GM12865 (cell line): Measurements from ENCODE around the gene SLC44A1.

Experiments used
- DNase-seq: peaks from one replicate; pipeline ENCODE4 v3.0.0; 2010; ENCODE audit warnings: low read depth
- H3K4me3 ChIP-seq: 2 replicates; pipeline ENCODE4 v1.5.1; 2011; ENCODE audit warnings: mild to moderate bottlenecking, low read depth, low read length, control low read depth
- CTCF ChIP-seq: IDR thresholded peaks from 2 replicates; pipeline ENCODE4 v1.5.1; 2011; ENCODE audit warnings: low read length, control low read depth, low read depth, inconsistent platforms; ENCODE audit not compliant: insufficient read depth; ENCODE audit errors: missing control alignments

Gene SLC44A1

GRCh38 chr9:105421864-105422263 lies 177.4 kb downstream of the SLC44A1 start:
- DNase-seq, result no peak
- no peak overlapping the region for H3K4me3 ChIP-seq
- TF ChIP-seq CTCF, result no peak

DNA sequence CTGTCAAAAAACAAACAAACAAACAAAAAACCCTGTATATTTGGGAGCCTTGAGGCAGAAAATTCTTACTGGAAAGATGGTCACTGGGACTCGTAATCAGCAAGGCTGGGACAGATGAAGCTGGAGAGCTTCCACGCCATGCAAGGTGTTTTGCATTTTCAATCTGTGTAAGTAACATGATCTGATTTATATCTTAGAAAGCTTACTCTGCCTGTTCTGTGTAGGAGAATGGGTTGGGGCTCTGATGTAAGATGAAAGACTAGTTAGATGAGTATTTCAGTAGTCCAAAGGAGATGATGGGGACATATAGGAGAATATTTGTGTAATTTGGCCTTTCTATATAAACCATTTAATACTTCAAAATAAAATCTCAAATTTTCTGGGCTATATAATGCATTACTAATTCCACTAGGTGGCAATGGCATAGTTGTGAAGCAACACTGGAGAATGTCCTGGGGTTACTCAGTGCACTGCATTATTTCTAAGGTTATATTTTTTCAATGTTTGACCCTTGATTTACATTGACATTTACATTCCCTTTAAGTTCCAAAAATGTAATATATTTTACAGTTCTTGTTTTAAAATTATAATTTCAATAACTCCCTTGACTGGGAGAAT lies 181.5 kb downstream of the SLC44A1 start:
- peak; percentile 40 for DNase-seq
- H3K4me3 ChIP-seq, result no peak overlapping the region
- TF ChIP-seq CTCF, result peak; percentile 30

- no peak for DNase-seq
- no peak for TF ChIP-seq CTCF
Observed at GRCh38 chr9:105426657-105427056, 182.2 kb downstream of the SLC44A1 start.

DNA sequence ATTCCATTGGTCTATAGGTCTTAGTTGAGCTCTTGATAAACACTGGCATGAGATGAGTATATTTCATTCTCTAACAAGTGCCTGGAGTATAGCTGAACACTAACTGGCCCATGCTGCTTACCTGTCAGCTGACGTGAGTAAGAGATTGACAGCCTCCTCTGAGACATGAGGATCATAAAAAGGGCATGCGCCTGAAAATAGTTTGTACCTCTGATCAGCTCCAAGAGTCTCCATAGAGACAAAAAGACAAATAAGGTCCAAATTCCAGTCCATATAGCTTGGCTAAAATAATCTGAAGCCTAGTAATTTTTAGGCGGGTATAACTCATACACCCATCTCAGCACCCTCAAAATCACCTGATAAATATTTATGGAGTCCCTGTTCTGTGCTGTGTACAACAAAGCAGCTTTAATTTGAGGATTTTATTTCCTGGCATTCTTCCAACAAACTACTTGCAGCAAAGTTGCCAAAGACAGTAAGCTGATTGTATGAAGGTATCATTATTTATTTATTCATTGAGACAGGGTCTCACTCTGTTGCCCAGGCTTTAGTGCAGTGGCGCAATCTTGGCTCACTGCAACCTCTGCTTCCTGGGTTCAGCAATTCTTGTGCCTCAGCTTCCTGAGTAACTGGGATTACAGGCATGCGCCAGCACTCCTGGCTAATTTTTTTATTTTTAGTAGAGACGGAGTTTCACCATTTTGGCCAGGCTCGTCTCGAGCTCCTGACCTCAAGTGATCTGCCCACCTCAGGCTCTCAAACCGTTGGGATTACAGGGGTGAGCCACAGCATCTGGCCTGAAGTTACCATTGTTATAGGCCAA lies 187.2 kb downstream of the SLC44A1 start:
- no peak overlapping the region for H3K4me3 ChIP-seq
- TF ChIP-seq CTCF, result no peak
- no peak for DNase-seq

More at GRCh38 chr9:105426657-105427056, 182.2 kb downstream of the SLC44A1 start:
- no peak overlapping the region for H3K4me3 ChIP-seq

GRCh38 chr9:105432247-105432842 lies 187.9 kb downstream of the SLC44A1 start:
- H3K4me3 ChIP-seq, result no peak overlapping the region
- TF ChIP-seq CTCF, result no peak
- DNase-seq, result no peak

- TF ChIP-seq CTCF, result no peak
- no peak overlapping the region for H3K4me3 ChIP-seq
- DNase-seq, result no peak
Observed at GRCh38 chr9:105435453-105435852, 191.0 kb downstream of the SLC44A1 start.
